BLaER1 treated with 17β-estradiol and CSF1 and Interleukin-3, amounts not matched to agents 10 nM and 100 nM (cell line): Measurements from ENCODE around the gene MPPED2.
A peak's percentile ranks its signal among the peaks of the same experiment; 100 is the strongest.

Experiments used
- H3K27ac ChIP-seq, 11 experiments: shearing (Covaris generic); formaldehyde crosslinking; 2 replicates each; pipeline ENCODE4 v1.8.1; 2022
- H3K27me3 ChIP-seq, 11 experiments: shearing (Covaris generic); formaldehyde crosslinking; 2 replicates each; pipeline ENCODE4 v1.8.1; 2022
- H3K36me3 ChIP-seq, 11 experiments: shearing (Covaris generic); formaldehyde crosslinking; 2 replicates each; pipeline ENCODE4 v1.8.1; 2022
- H3K4me1 ChIP-seq, 10 experiments: shearing (Covaris generic); formaldehyde crosslinking; 2 replicates each; pipeline ENCODE4 v1.8.1; 2022
- H3K4me2 ChIP-seq, 11 experiments: shearing (Covaris generic); formaldehyde crosslinking; 2 replicates each; pipeline ENCODE4 v1.8.1; 2022
- H3K4me3 ChIP-seq, 10 experiments: shearing (Covaris generic); formaldehyde crosslinking; 2 replicates each; pipeline ENCODE4 v1.8.1; 2022
- H3K9ac ChIP-seq, 11 experiments: shearing (Covaris generic); formaldehyde crosslinking; 2 replicates each; pipeline ENCODE4 v1.8.1; 2022
- H3K9me3 ChIP-seq, 11 experiments: shearing (Covaris generic); formaldehyde crosslinking; replicated peaks in 1 of 11; 2 replicates each; pipeline ENCODE4 v1.8.1; 2022
- H4K20me1 ChIP-seq, 11 experiments: shearing (Covaris generic); formaldehyde crosslinking; 2 replicates each; pipeline ENCODE4 v1.8.1; 2022
- Cebpa-rat ChIP-seq, 11 experiments: shearing (Covaris generic); IDR thresholded peaks; 2 replicates each; pipeline ENCODE4 v1.8.1; 2022

Gene MPPED2

DNA sequence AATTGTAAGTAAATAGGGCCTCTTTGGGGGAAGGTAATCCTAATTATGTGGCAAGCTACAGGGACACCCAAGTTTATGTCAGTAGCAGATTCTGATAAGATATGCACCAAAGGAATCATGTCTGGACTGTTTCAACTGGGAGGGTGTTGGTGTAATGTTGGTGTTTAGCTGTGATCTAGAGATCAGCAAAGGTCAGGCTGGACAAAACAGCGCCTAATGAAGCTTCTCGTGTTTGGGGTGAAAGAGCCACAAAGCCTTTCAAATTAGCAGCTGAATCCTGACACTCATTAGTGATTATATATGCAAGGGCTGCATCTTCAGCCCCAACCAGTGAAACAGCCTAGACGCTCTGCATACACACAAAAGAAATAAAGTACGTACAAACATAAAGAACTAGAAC, 106.3 kb downstream of the MPPED2 start:
- no peak for TF ChIP-seq Cebpa-rat (IDR thresholded peaks at IDR 0.05)
- no peak overlapping the region for H3K27ac ChIP-seq

GRCh38 chr11:30478923-30479322, 107.2 kb downstream of the MPPED2 start:
- Histone ChIP-seq H3K4me3 (no peak overlapping the region), H3K9ac (no peak overlapping the region), H3K27ac (no peak overlapping the region), H3K27me3 (no peaks in the 10 kb centered on the region), H4K20me1 (no peaks in the 10 kb centered on the region), H3K36me3 (no peaks in the 10 kb centered on the region), H3K4me2 (no peak overlapping the region), H3K9me3 (no peaks in the 10 kb centered on the region), H3K4me1 (peaks cover 0 to 18% (median 3%) of the 10 kb centered on the region in 10 experiments; a peak in 8 of 20 replicates)
- no peak for TF ChIP-seq Cebpa-rat (IDR thresholded peaks at IDR 0.05)

More for the DNA sequence above, 106.3 kb downstream of the MPPED2 start:
- Histone ChIP-seq H4K20me1 (no peaks in the 10 kb centered on the region), H3K9ac (no peak overlapping the region), H3K4me2 (no peak overlapping the region), H3K4me3 (no peak overlapping the region), H3K9me3 (no peaks in the 10 kb centered on the region), H3K27me3 (no peaks in the 10 kb centered on the region), H3K4me1 (peaks cover 0 to 21% (median 3%) of the 10 kb centered on the region in 10 experiments; a peak in 8 of 20 replicates), H3K36me3 (no peaks in the 10 kb centered on the region)

- no peak overlapping the region for H3K9ac ChIP-seq
- no peaks in the 10 kb centered on the region for H3K27me3 ChIP-seq
- no peak for TF ChIP-seq Cebpa-rat (IDR thresholded peaks at IDR 0.05)
- H3K4me2 ChIP-seq: no peak overlapping the region
- no peak overlapping the region for H3K4me3 ChIP-seq
- H3K36me3 ChIP-seq: no peaks in the 10 kb centered on the region
- peaks cover 0 to under 1% (median 0%) of the 10 kb centered on the region in 10 experiments; a peak in 2 of 20 replicates for H3K4me1 ChIP-seq
- no peaks in the 10 kb centered on the region for H4K20me1 ChIP-seq
- no peak overlapping the region for H3K27ac ChIP-seq
- no peaks in the 10 kb centered on the region for H3K9me3 ChIP-seq
Observed at GRCh38 chr11:30477061-30477460, 109.1 kb downstream of the MPPED2 start.

DNA sequence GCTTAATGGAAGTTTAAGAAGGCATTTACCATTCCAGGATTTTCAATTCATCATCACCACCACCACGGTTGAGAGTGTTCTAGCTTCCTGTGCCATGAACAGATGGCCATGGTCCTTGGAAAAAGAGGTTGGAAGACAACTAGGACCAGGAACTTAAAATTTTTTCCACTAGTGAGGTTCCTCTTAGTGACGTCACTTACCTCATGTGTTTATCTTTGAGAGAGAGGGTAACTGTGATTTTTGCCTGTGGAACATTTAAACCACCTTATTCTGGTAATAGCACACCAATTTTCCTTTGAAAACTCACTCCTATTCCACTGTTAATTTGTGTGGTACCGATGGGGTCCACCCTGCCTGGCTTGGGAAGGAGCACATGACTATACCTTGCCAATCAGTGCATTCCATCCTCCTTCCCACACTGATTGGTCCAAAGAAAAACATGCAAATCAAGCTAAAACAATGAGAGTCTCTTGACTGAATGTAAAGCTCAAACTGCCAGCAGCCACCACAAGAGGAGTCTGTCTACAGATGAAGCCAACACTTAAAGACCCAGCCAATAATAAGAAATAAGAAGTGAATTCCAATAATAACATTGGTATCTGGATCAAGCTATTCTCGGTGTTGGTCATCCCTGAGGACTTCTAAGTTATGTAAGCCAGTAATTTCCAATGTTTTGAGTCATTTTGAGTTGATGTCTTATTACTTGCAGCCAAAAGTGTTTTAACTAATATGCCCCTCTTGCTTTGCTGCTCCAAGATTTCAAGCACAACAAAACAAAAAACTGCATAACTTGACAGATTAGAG, 111.8 kb downstream of the MPPED2 start:
- no peak for TF ChIP-seq Cebpa-rat (IDR thresholded peaks at IDR 0.05)
- Histone ChIP-seq H4K20me1 (no peaks in the 10 kb centered on the region), H3K9me3 (no peaks in the 10 kb centered on the region), H3K27ac (no peak overlapping the region), H3K9ac (no peak overlapping the region), H3K4me3 (no peak overlapping the region), H3K36me3 (no peaks in the 10 kb centered on the region), H3K4me1 (peaks cover 0 to 4% (median 0%) of the 10 kb centered on the region in 10 experiments; a peak in 5 of 20 replicates), H3K4me2 (no peak overlapping the region), H3K27me3 (no peaks in the 10 kb centered on the region)

GRCh38 chr11:30471244-30471643, 114.9 kb downstream of the MPPED2 start:
- Histone ChIP-seq H3K9ac (no peak overlapping the region), H3K36me3 (no peaks in the 10 kb centered on the region; a peak in 1 of 22 replicates), H3K9me3 (no peaks in the 10 kb centered on the region), H3K27ac (no peak overlapping the region), H3K4me2 (no peak overlapping the region), H4K20me1 (no peaks in the 10 kb centered on the region), H3K27me3 (no peaks in the 10 kb centered on the region), H3K4me3 (no peak overlapping the region), H3K4me1 (peaks cover 0 to 14% (median 5%) of the 10 kb centered on the region in 10 experiments; a peak in 14 of 20 replicates)
- TF ChIP-seq Cebpa-rat (IDR thresholded peaks at IDR 0.05): no peak

- H4K20me1 ChIP-seq: no peaks in the 10 kb centered on the region
- no peaks in the 10 kb centered on the region; a peak in 1 of 22 replicates for H3K36me3 ChIP-seq
- no peak for TF ChIP-seq Cebpa-rat (IDR thresholded peaks at IDR 0.05)
- no peaks in the 10 kb centered on the region for H3K27me3 ChIP-seq
- no peak overlapping the region for H3K4me3 ChIP-seq
- peak overlapping the region in 10 of 11 experiments; percentile 2 to 60 (median 36); a peak in 14 of 22 replicates for H3K4me2 ChIP-seq
- no peaks in the 10 kb centered on the region for H3K9me3 ChIP-seq
- H3K4me1 ChIP-seq: peaks cover 0 to 14% (median 5%) of the 10 kb centered on the region in 10 experiments; a peak in 14 of 20 replicates
- H3K27ac ChIP-seq: no peak overlapping the region
- no peak overlapping the region for H3K9ac ChIP-seq
Observed at GRCh38 chr11:30468881-30469280, 117.3 kb downstream of the MPPED2 start.

DNA sequence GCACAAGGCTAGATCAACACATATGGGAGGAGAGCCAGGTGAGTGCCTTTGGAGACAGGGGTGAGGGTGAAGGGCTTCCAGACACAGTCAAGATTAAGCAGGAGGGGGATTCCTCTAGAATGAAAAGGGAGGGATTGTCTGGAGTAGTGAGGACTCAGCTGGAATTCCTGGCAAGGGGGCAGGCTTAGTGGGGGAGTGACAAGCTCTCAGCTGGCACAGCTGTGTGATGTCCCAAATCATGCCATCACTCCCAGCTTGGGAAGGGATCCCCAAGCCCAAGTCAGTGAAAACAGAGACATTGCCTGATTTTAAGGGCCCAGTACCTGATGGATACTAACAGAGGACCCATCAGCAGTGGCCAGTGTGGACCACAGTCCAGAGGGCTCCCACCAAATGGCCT, 119.0 kb downstream of the MPPED2 start:
- Histone ChIP-seq H3K27ac (no peak overlapping the region), H4K20me1 (no peaks in the 10 kb centered on the region), H3K36me3 (peaks cover 0 to 3% (median 0%) of the 10 kb centered on the region in 11 experiments; a peak in 1 of 22 replicates), H3K4me1 (peaks cover 0 to 14% (median 5%) of the 10 kb centered on the region in 10 experiments; a peak in 14 of 20 replicates), H3K4me3 (no peak overlapping the region), H3K27me3 (no peaks in the 10 kb centered on the region), H3K4me2 (no peak overlapping the region), H3K9ac (no peak overlapping the region), H3K9me3 (no peaks in the 10 kb centered on the region)
- TF ChIP-seq Cebpa-rat (IDR thresholded peaks at IDR 0.05): no peak

GRCh38 chr11:30465623-30466022, 120.5 kb downstream of the MPPED2 start:
- no peak overlapping the region for H3K4me2 ChIP-seq
- H3K4me1 ChIP-seq: peaks cover 0 to 14% (median 5%) of the 10 kb centered on the region in 10 experiments; a peak in 14 of 20 replicates
- peaks cover 0 to 3% (median 0%) of the 10 kb centered on the region in 11 experiments; a peak in 1 of 22 replicates for H3K36me3 ChIP-seq
- H3K9me3 ChIP-seq: no peaks in the 10 kb centered on the region
- H4K20me1 ChIP-seq: no peaks in the 10 kb centered on the region
- no peaks in the 10 kb centered on the region for H3K27me3 ChIP-seq
- H3K27ac ChIP-seq: no peak overlapping the region
- no peak overlapping the region for H3K4me3 ChIP-seq
- no peak overlapping the region for H3K9ac ChIP-seq
- no peak for TF ChIP-seq Cebpa-rat (IDR thresholded peaks at IDR 0.05)

DNA sequence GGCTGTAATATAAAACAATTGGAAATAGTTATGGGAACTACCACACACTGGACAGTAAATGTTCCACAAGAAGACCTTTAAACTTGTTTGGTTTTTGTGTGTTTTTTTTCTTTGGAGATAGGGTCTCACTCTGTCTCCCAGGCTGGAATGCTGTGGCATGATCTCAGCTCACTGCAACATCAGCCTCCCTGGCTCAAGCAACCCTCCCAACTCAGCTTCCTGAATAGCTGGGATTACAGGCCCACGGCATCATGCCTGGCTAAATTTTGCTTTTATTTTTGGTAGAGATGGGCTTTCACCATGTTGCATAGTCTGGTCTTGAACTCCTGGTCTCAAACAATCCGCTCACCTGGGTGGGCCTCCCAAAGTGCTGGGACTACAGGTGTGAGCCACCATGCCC, 121.0 kb downstream of the MPPED2 start:
- H3K9ac ChIP-seq: no peak overlapping the region
- H4K20me1 ChIP-seq: no peaks in the 10 kb centered on the region
- H3K4me3 ChIP-seq: no peak overlapping the region
- no peak overlapping the region for H3K4me2 ChIP-seq
- H3K4me1 ChIP-seq: peaks cover 0 to 14% (median 5%) of the 10 kb centered on the region in 10 experiments; a peak in 14 of 20 replicates
- no peaks in the 10 kb centered on the region for H3K9me3 ChIP-seq
- no peak for TF ChIP-seq Cebpa-rat (IDR thresholded peaks at IDR 0.05)
- H3K27me3 ChIP-seq: no peaks in the 10 kb centered on the region
- H3K27ac ChIP-seq: no peak overlapping the region
- H3K36me3 ChIP-seq: peaks cover 0 to 3% (median 0%) of the 10 kb centered on the region in 11 experiments; a peak in 1 of 22 replicates
